Activated CD8-positive, alpha-beta memory T cell treated with anti-CD3 and anti-CD28 coated beads, Interleukin-2, amount 10 ng/mL, durations not matched to agents 7 days and 5 days (primary cell): ENCODE results near the gene FAM210B. TPM values are rescaled to one million over a fixed set of nuclear protein-coding genes. Genes with fewer than 3 reads are reported as not detected.

Experiments used
- ATAC-seq: fragments of 150-1000 bp; cut with Tn5 transposase; one replicate; pipeline ENCODE4 v1.10.0; 2021; ENCODE audit warnings: moderate library complexity
- CTCF ChIA-PET: fragments of 350-600 bp; sonication (Branson Sonifier 250); formaldehyde crosslinking; loops from one replicate; lab custom pipeline; 2021; ENCODE audit warnings: antibody characterized with exemption; lab: Charles Lee
- DNase-seq: peaks from one replicate; pipeline ENCODE4 v3.0.0-alpha.2; 2020
- H3K27ac Mint-ChIP-seq: one replicate; pipeline ENCODE4 v1.8.0; 2021; ENCODE audit warnings: mild to moderate bottlenecking, mixed read lengths
- H3K27me3 Mint-ChIP-seq: one replicate; pipeline ENCODE4 v1.8.0; 2021; ENCODE audit warnings: mixed read lengths
- H3K36me3 Mint-ChIP-seq: one replicate; pipeline ENCODE4 v1.8.0; 2021; ENCODE audit warnings: mild to moderate bottlenecking, mixed read lengths
- H3K4me1 Mint-ChIP-seq: one replicate; pipeline ENCODE4 v1.8.0; 2021; ENCODE audit warnings: mixed read lengths
- H3K4me3 Mint-ChIP-seq: one replicate; pipeline ENCODE4 v1.8.0; 2021; ENCODE audit warnings: mild to moderate bottlenecking, moderate library complexity, mixed read lengths
- H3K9me3 Mint-ChIP-seq: one replicate; pipeline ENCODE4 v1.8.0; 2022; ENCODE audit warnings: low read depth, mixed read lengths
- total RNA-seq, 2 experiments: library from RNA; stranded (reverse); gene quantifications; one replicate each; pipeline ENCODE4 v1.2.3, GENCODE V29; 2021

FAM210B gene
- total RNA-seq, 2 experiments from 2014 or later, result 2.4 to 3.5 TPM

GRCh38 chr20:56348746-56349145 is 10.0 kb upstream of the FAM210B start:
- Mint-ChIP-seq H3K4me3 (no peak overlapping the region), H3K9me3 (no peaks in the 10 kb centered on the region), H3K27me3 (peaks cover 38% of the 10 kb centered on the region), H3K27ac (no peak overlapping the region), H3K4me1 (peaks cover 2% of the 10 kb centered on the region), H3K36me3 (no peaks in the 10 kb centered on the region)
- DNase-seq (no peak), ATAC-seq (no peak)
- CTCF ChIA-PET, result no interaction called here

DNA sequence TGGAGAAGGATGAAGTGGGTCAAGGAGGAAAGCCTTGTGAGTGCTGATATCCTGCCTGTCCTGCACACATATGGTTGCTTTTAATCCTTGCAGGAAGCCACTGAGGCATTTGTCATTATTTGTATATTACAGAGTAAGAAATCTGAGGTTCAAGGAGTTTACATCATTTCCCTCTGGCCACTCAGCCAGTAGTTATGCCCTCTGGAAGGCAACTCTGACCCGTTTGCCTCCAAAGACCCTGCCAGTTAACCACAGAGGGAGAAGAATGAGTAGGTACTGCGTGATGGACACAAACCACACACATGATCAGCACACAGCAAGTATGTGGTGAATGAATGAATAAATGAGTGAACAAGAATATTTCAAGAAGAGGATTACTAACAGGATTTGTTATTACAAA is 7.9 kb upstream of the FAM210B start:
- CTCF ChIA-PET, result no interaction called here
- H3K9me3 Mint-ChIP-seq, result no peaks in the 10 kb centered on the region
- peaks cover 24% of the 10 kb centered on the region for H3K27me3 Mint-ChIP-seq
- no peaks in the 10 kb centered on the region for H3K36me3 Mint-ChIP-seq
- H3K4me1 Mint-ChIP-seq, result no peaks in the 10 kb centered on the region
- DNase-seq, result no peak
- no peak overlapping the region for H3K4me3 Mint-ChIP-seq
- no peak overlapping the region for H3K27ac Mint-ChIP-seq
- ATAC-seq, result no peak

- Mint-ChIP-seq H3K27ac (no peak overlapping the region), H3K9me3 (no peaks in the 10 kb centered on the region), H3K4me3 (no peak overlapping the region), H3K36me3 (no peaks in the 10 kb centered on the region), H3K27me3 (peaks cover 21% of the 10 kb centered on the region), H3K4me1 (no peaks in the 10 kb centered on the region)
- ATAC-seq (no peak), DNase-seq (no peak)
- CTCF ChIA-PET, result no interaction called here
These were observed 6.3 kb upstream of the FAM210B start for GRCh38 chr20:56352345-56353055.

- CTCF ChIA-PET, result no interaction called here
These were observed 5.4 kb upstream of the FAM210B start for GRCh38 chr20:56353356-56353755.

DNA sequence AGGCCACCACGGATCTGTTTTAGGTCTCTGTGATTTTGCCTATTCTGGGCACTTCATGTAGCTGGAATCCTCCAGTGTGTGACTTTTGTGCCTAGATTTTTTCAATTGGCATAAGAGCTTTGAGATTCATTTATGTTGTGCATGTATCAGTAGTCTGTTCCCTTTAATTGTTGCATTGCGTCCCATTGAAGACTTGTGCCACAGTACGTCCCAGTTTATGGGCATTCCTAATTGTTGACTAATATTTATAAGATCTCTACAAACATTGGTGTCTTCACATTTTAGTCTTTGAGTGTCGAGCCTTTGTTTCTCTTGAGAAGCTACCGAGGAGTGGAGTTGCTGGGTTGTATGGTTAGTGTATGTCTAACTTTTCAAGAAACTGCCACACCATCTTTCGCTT is 704 bp upstream of the FAM210B start:
- no peaks in the 10 kb centered on the region for H3K9me3 Mint-ChIP-seq
- peak overlapping the region; percentile 56 for H3K4me3 Mint-ChIP-seq
- CTCF ChIA-PET, result interaction anchor here (0.7 to 1.2 kb wide), 3 partner anchors 18 to 158 kb away, joined by 3 to 6 read pairs (median 3); partner anchors contain the start of genes AURKA and CSTF1
- H3K4me1 Mint-ChIP-seq, result peaks cover 12% of the 10 kb centered on the region
- H3K27me3 Mint-ChIP-seq, result peaks cover 9% of the 10 kb centered on the region
- ATAC-seq (no peak), DNase-seq (no peak)
- H3K36me3 Mint-ChIP-seq, result no peaks in the 10 kb centered on the region
- no peak overlapping the region for H3K27ac Mint-ChIP-seq

More at GRCh38 chr20:56353356-56353755, 5.4 kb upstream of the FAM210B start:
- peaks cover 16% of the 10 kb centered on the region for H3K27me3 Mint-ChIP-seq
- ATAC-seq, result no peak
- DNase-seq, result no peak
- no peak overlapping the region for H3K27ac Mint-ChIP-seq
- no peaks in the 10 kb centered on the region for H3K36me3 Mint-ChIP-seq
- H3K4me3 Mint-ChIP-seq, result no peak overlapping the region
- H3K4me1 Mint-ChIP-seq, result peaks cover 3% of the 10 kb centered on the region
- no peaks in the 10 kb centered on the region for H3K9me3 Mint-ChIP-seq

DNA sequence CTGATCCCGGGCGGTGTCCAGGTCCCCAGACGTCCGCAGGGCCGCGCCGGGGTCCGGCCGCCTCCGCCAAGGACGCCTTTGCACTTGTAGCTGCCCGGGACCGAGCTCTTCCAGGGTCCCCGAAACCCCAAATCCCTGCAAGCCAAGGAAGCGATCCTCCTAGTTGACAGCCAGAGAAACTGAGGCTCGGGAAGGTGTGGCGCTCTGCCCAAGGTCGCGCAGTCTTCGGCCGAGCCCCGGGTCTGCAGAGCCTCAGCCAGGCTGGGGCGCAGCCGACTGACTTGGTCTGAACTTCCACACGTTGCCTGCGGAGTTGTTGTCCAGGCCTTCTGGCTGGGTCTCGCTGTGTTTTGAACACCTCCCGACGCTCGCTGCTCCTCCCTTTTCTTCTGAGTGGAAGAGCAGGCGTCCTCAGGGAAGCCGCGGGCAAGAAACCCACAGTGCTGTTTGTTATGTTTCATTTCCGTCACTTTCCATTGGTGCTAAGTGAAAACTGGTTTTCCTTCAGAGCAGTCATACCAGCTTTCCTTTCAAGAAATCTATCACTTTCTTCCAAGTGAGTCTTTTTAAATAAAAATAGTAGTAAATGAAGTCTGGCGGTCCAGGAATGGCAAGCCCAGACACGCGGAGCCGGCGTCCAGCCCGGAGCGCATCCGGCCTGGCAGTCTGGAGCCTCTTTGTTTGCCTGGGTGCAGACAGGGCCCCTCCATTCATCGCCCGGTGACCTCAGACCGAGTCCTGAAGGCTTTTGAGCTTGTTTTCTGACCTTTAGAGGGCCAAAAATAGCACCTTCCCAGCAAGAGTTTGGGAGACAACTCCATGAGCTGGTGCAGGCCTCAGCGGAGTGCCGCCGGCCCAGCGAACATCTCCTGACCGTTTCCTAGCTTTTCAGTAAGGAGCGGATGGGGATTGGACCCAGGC is 698 bp downstream of the FAM210B start:
- Mint-ChIP-seq H3K27me3 (peaks cover 4% of the 10 kb centered on the region), H3K4me3 (peak overlapping the region; percentile 77), H3K9me3 (no peaks in the 10 kb centered on the region), H3K4me1 (peaks cover 12% of the 10 kb centered on the region), H3K27ac (no peak overlapping the region), H3K36me3 (no peaks in the 10 kb centered on the region)
- CTCF ChIA-PET, result interaction anchor here (0.7 to 1.6 kb wide), 3 partner anchors 8 to 157 kb away, joined by 3 to 4 read pairs (median 4); no protein-coding TSS in a partner anchor
- ATAC-seq (peak; percentile 5), DNase-seq (no peak)

- no peaks in the 10 kb centered on the region for H3K9me3 Mint-ChIP-seq
- no peaks in the 10 kb centered on the region for H3K36me3 Mint-ChIP-seq
- H3K4me3 Mint-ChIP-seq, result peak overlapping the region; percentile 29
- no peak for DNase-seq
- peaks cover 3% of the 10 kb centered on the region for H3K27me3 Mint-ChIP-seq
- no peak overlapping the region for H3K27ac Mint-ChIP-seq
- H3K4me1 Mint-ChIP-seq, result peaks cover 12% of the 10 kb centered on the region
- CTCF ChIA-PET, result interaction anchor here (0.9 to 1.6 kb wide), 2 partner anchors 9 to 15 kb away, joined by 4 to 5 read pairs; no protein-coding TSS in a partner anchor
- no peak for ATAC-seq
These were observed 1.5 kb downstream of the FAM210B start for GRCh38 chr20:56360133-56360907.

DNA sequence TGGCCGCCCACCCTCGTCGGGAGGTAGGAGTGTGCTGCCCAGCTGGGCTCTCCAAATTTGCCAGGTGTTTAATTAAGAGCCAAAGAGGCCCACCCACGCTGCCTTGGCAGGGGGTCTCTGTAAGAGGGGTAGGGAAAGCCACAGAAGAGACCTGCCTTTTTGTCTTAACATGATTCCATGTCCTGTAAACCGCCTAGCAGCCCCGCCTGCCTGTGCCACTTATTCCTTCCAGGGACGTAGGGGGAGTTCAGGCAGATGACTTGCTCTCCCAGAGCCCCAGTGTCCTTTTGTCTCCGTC is 2.1 kb downstream of the FAM210B start:
- no peaks in the 10 kb centered on the region for H3K36me3 Mint-ChIP-seq
- DNase-seq (no peak), ATAC-seq (no peak)
- H3K4me3 Mint-ChIP-seq, result no peak overlapping the region
- H3K27me3 Mint-ChIP-seq, result peaks cover 3% of the 10 kb centered on the region
- H3K27ac Mint-ChIP-seq, result no peak overlapping the region
- H3K9me3 Mint-ChIP-seq, result no peaks in the 10 kb centered on the region
- peaks cover 12% of the 10 kb centered on the region for H3K4me1 Mint-ChIP-seq
- CTCF ChIA-PET, result interaction anchor here (0.9 to 1.6 kb wide), 2 partner anchors 8 to 15 kb away, joined by 4 to 5 read pairs; no protein-coding TSS in a partner anchor

DNA sequence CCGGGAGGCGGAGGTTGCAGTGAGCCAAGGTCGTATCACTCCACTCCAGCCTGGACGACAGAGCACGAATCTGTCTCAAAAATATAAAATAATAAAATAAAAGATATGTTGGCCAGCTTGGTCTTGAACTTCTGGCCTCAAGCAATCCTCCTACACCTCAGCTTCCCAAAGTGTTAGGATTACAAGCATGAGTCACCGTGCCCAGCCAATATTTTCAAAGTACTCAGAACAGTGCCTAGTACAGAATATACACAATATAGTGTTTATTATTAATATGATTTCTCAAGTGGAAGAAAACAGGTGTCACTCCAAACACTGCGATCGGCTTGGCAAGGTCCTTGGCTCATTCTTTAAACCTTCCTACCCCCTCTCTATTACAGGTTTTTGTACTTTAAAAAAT is 3.1 kb downstream of the FAM210B start:
- Mint-ChIP-seq H3K27me3 (peaks cover 3% of the 10 kb centered on the region), H3K9me3 (no peaks in the 10 kb centered on the region), H3K36me3 (no peaks in the 10 kb centered on the region), H3K27ac (no peak overlapping the region), H3K4me3 (no peak overlapping the region), H3K4me1 (peaks cover 12% of the 10 kb centered on the region)
- no peak for ATAC-seq
- no peak for DNase-seq
- CTCF ChIA-PET, result no interaction called here

DNA sequence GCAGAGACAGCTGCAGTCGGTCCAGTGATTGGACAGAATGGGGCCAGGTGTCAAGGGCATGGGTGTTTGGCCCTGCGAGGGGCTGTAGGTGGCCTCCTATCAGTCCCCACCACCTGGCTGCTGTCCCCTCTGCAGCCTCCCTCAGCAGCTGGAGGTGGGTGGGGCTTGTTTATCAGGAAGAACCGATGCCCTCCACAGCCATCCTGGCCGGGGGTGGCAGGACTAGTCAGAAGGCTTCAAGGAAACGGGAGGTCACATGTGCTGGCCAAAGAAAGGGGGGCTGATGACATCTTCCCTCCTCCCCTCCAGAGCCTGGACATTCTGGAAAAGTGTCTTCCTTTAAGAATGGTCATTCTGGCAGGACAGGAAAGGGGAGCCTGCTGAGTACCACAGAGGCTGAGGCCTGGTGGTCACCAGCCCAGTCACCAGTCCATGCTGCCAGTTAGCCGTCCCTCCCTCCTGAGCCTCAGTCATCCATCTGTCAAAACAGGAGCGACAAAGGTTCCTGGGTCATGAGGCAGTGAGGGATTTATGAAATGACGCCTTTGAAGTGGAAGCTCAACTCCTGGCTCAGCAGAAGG is 4.1 kb downstream of the FAM210B start:
- no peaks in the 10 kb centered on the region for H3K9me3 Mint-ChIP-seq
- H3K4me3 Mint-ChIP-seq, result no peak overlapping the region
- H3K27ac Mint-ChIP-seq, result no peak overlapping the region
- H3K27me3 Mint-ChIP-seq, result peaks cover under 1% of the 10 kb centered on the region
- no peaks in the 10 kb centered on the region for H3K36me3 Mint-ChIP-seq
- CTCF ChIA-PET, result no interaction called here
- peaks cover 12% of the 10 kb centered on the region for H3K4me1 Mint-ChIP-seq
- ATAC-seq (no peak), DNase-seq (no peak)

DNA sequence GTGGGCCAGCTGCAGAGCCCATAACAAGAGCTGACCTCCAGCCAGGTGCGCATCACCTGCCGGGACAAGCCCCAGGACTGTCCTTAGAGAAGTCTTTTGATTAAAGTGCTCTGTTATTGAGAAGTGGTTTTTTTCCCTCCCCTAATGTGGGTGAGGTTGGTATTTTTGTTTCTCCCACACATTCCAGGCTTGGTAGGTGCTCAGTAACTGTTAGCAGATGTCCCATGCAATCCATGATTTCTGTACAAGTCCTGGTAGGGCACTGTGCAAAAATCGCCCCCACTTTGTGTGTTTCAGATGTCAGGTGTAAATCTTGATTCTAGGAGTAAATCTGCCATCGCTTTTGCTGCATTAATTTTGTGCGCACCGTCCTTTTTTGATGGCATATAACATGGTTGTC is 4.7 kb downstream of the FAM210B start:
- no peak for ATAC-seq
- CTCF ChIA-PET, result no interaction called here
- Mint-ChIP-seq H3K27ac (no peak overlapping the region), H3K36me3 (no peaks in the 10 kb centered on the region), H3K4me3 (no peak overlapping the region), H3K27me3 (no peaks in the 10 kb centered on the region), H3K9me3 (no peaks in the 10 kb centered on the region), H3K4me1 (peaks cover 8% of the 10 kb centered on the region)
- DNase-seq, result no peak

- peaks cover 8% of the 10 kb centered on the region for H3K4me1 Mint-ChIP-seq
- CTCF ChIA-PET, result interaction anchor here (1.6 to 1.7 kb wide), 2 partner anchors 8 to 10 kb away, joined by 4 read pairs; partner anchors contain the start of gene FAM210B
- peaks cover 37% of the 10 kb centered on the region for H3K36me3 Mint-ChIP-seq
- no peaks in the 10 kb centered on the region for H3K27me3 Mint-ChIP-seq
- DNase-seq, result no peak
- no peak overlapping the region for H3K4me3 Mint-ChIP-seq
- no peak overlapping the region for H3K27ac Mint-ChIP-seq
- no peak for ATAC-seq
- H3K9me3 Mint-ChIP-seq, result no peaks in the 10 kb centered on the region
These were observed 9.8 kb downstream of the FAM210B start for GRCh38 chr20:56368351-56369134.
